ENCODE measurements around the gene SERPINE3.

Gene SERPINE3

GRCh38 chr13:51357928-51358595, 18.6 kb downstream of the SERPINE3 start:
- DNase-seq (ENCODE audit: low read depth) = no peak
- no peak overlapping the region for H3K4me3 ChIP-seq (ENCODE audit: low read depth, low read length)

DNA sequence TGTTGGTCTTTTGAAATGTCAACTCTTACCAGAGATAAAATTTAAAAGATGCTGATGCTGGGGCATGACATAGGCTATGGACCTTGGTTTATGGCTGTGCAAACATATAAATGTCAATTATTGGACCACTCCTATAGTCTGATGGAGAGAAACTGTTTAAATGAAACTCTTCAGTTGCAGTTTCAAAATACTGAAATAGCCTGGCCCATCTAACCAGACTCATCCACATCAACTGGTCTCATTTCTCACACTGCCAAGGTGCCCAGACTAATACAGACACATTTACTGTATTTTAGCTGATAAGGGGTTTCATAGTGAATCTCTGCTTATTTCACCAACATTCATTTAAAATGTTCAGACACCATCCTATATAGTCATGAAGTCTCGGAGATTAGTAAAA, 19.9 kb downstream of the SERPINE3 start:
- H3K4me3 ChIP-seq (ENCODE audit: low read depth, low read length) = no peak overlapping the region
- no peak for DNase-seq (ENCODE audit: low read depth)

GRCh38 chr13:51360489-51360888, 21.0 kb downstream of the SERPINE3 start:
- H3K4me3 ChIP-seq (ENCODE audit: low read depth, low read length) = no peak overlapping the region
- no peak for DNase-seq (ENCODE audit: low read depth)

DNA sequence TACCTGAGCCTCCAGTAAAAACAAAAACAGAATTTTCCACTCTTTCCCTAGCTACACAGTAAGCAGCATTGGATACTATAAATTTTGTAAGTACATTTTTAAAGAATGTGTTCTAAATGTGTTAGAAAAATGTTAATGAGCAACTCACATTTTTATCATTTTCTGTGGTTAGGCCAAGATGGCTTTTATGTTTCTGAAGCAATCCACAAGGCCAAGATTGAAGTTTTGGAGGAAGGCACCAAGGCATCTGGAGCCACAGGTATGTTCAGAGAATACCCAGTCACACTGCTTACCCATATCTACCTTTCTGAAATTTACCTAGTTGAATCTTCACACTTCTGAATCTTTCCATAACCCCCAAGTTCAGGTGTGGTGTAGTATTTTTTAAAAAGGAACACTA, 21.6 kb downstream of the SERPINE3 start:
- no peak overlapping the region for H3K4me3 ChIP-seq (ENCODE audit: low read depth, low read length)
- DNase-seq (ENCODE audit: low read depth) = no peak

DNA sequence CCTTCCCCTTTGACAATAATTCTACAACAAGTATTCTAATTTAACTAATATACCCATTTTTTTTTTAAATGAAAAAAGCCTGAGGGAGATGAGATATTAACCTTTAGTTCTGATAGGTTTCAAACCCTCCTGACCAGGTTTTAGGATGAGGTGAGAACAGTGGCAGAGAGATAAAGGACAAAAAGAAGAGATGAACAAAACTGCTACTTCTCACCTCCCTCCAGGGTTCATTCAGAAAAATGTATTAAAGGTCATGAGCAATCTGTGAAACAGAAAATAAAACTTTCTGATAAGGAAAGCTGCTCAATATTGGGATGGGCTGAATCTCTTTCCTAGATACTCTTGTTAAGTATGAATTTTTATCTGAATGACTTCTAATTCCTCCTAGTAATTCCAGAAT, 24.1 kb downstream of the SERPINE3 start:
- no peak overlapping the region for H3K4me3 ChIP-seq (ENCODE audit: low read depth, low read length)
- no peak for DNase-seq (ENCODE audit: low read depth)

DNA sequence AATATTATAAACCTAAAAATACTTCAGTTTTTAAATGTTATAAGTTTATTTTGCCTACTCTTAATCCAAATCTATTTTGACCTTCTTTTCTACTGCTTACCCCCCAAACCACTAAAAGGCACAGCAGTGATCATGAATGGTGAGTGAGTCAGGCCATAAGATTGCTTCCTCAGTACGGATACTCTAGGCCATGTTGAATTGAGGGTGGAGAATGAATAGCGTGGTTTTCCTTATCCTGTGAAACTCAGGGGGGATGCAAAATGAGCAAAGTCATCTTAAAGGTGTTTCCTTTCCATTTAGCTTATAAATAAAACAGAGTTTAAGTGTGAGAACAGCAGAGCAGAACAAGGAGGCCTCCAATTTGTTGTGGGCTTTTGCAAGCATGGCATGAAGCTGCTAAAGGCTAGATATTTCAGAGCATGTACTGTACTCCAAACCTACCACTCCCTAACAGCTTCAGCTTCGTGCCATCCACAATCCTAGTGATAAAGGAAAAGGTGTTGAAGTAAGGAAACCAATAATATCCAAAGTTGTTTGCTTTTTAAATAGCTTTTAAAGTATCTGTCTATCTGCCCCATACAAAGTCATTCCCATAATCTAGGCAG, 25.0 kb downstream of the SERPINE3 start:
- DNase-seq (ENCODE audit: low read depth) = peak; percentile 22
- no peak overlapping the region for H3K4me3 ChIP-seq (ENCODE audit: low read depth, low read length)

DNA sequence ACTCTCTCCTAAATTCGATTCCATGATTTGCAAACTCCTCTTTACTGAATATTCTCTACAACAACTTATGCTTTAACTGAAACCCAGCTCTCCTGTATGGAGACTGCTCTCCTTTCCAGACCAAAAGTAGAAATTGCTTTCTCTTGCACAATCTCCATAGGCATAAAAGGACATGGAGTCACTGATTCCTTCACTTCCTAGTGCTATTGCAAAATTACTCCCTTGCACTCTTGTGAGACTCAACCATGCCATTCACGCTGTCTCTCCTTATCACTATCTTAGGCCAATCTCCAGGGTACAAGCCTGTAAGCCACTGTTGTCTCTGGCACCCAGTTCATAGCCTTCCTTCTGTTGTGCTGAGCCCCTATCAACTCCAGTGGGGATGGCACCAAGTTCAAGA, 30.6 kb downstream of the SERPINE3 start:
- DNase-seq (ENCODE audit: low read depth) = peak; percentile 41
- no peak overlapping the region for H3K4me3 ChIP-seq (ENCODE audit: low read depth, low read length)

GRCh38 chr13:51370811-51371210, 31.3 kb downstream of the SERPINE3 start:
- DNase-seq (ENCODE audit: low read depth) = no peak
- H3K4me3 ChIP-seq (ENCODE audit: low read depth, low read length) = no peak overlapping the region

DNA sequence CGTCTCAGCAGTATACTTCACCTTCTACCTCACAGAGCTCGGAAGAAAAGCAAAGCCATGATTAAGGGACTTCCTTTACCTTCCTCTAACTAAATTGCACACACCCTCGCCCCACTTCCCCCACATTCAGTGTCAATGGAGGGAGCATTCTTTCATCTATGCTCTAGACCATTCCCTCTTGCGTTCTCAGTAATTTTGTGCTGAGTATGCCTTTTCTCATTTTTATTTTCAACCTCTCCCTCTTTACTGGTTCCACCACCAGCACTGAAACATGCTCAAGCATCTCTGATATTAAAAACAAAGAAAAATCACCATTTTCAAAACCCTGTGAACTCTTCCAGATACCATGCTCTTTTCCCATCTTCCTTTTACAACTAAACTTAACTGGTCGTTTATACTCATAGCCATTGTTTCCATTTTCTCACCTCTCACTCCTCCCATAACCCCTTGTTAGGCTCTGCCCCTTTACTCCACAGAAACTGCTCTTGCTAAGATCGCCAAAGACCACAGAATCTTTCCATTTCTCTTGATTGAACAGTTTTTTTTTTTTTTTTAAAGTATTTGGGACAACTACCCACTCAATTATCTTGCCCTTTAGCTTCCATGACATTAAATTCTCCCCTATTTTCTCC, 32.4 kb downstream of the SERPINE3 start:
- DNase-seq (ENCODE audit: low read depth) = no peak
- H3K4me3 ChIP-seq (ENCODE audit: low read depth, low read length) = no peak overlapping the region

DNA sequence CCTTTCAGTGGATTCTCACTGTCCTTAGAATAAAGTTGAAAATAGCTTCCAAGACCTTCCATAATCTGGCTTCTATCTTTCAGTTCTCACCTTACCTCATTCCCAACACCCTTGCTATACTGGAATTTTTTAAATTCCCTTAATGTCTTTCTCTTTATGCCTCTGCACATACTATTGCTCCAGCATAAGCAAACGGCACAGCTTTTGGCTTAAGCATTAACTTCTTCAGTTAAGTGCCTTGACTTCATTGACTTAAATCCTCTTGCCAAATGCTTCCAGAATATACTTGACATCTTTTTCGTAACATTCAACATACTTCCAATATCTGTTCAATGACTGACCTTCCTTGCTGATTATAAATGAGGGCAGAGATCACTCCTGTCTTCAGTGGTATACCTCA, 34.0 kb downstream of the SERPINE3 start:
- no peak for DNase-seq (ENCODE audit: low read depth)
- no peak overlapping the region for H3K4me3 ChIP-seq (ENCODE audit: low read depth, low read length)

- H3K4me3 ChIP-seq (ENCODE audit: low read depth, low read length) = no peak overlapping the region
- DNase-seq (ENCODE audit: low read depth) = no peak
Observed at GRCh38 chr13:51380269-51380668, 40.8 kb downstream of the SERPINE3 start.

DNA sequence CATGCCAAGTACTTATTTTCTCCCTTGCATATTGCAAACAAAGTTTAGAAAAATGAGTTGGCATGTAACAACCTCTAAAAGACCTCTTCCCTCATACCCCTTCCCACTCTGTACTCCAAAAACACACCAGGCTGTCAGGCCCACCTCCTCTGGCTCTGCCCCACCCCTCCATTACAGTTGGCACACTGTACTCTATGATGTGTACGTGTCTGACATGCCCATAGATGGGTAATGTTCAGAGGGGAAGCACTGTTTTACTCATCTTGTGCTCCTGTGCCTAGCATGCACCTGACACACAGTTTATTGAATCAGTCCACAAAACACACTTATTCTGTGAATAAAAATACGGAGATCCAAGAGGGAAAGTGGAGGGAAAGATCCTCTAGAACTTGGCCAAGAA, 45.6 kb downstream of the SERPINE3 start:
- DNase-seq (ENCODE audit: low read depth) = no peak

GRCh38 chr13:51394724-51395123, 55.2 kb downstream of the SERPINE3 start:
- no peak overlapping the region for H3K4me3 ChIP-seq (ENCODE audit: low read depth, low read length)
- no peak for DNase-seq (ENCODE audit: low read depth)

More for the DNA sequence above, 45.6 kb downstream of the SERPINE3 start:
- H3K4me3 ChIP-seq (ENCODE audit: low read depth, low read length) = no peak overlapping the region

GRCh38 chr13:51396352-51396751, 56.9 kb downstream of the SERPINE3 start:
- DNase-seq (ENCODE audit: low read depth) = peak; percentile 20
- no peak overlapping the region for H3K4me3 ChIP-seq (ENCODE audit: low read depth, low read length)

DNA sequence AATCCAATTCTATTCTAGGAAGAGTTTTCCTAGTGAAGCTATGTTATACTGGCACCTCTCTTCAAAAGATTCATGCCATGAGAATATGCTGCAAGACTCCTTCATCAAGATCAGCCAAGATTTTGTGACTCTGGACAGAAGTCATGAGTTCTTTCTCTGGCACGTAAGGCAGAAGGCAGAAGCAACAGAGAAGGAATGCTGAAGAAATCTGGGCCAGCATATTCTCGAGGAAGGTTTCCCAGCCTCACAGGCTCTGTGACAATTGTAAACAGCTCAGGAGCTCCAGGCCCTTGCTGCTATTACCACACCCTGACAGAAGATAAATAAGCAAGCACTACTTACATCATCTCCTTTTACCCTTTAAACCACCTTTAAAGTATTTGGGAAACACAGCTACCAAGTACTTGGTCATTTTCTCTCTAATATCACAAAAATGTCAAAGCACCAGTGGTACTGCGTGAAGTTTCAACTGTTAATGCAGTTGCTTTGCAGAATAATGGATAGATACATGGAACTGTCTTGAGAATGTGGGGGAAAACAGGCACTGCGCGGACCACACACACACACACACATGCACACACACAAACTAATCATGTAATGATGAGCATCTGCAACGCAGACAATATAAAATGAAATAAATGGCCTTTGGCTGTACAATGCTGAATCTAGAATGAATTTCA, 57.9 kb downstream of the SERPINE3 start:
- DNase-seq (ENCODE audit: low read depth) = peak; percentile 43
- H3K4me3 ChIP-seq (ENCODE audit: low read depth, low read length) = no peak overlapping the region

DNA sequence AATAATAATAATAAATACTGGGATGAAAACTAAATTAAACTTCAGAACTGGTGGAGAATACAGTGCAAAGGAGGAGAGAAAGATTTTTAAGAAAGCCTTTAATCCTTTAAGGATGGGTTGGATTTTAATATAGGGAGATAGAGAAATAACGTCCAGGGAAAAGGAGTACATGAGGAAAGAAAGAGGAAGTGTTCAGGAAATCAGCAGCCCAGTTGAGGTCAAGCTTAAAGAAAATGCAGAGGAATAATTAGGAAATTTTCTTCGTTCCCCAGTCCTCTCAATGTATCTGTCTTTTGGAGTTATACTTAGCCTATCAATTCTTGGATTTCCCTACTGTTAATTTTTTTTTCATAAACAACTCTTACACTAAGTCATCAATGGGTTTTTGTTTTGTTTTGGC, 65.7 kb downstream of the SERPINE3 start:
- no peak overlapping the region for H3K4me3 ChIP-seq (ENCODE audit: low read depth, low read length)
- no peak for DNase-seq (ENCODE audit: low read depth)

GRCh38 chr13:51412431-51412830, 72.9 kb downstream of the SERPINE3 start:
- no peak for DNase-seq (ENCODE audit: low read depth)
- no peak overlapping the region for H3K4me3 ChIP-seq (ENCODE audit: low read depth, low read length)

Data from skeletal muscle cell (primary cell).